GM18870 (cell line): ENCODE data around the gene SRGAP1.

Experiments used
- ATAC-seq: cut with Tn5 transposase; IDR thresholded peaks from one replicate; pipeline ENCODE4 v1.9.1; 2021; ENCODE audit warnings: moderate library complexity; ENCODE audit not compliant: unreplicated experiment

Gene SRGAP1

GRCh38 chr12:64080319-64081007 lies 236.0 kb downstream of the SRGAP1 start:
- ATAC-seq = no peak

GRCh38 chr12:64081008-64081404 lies 236.5 kb downstream of the SRGAP1 start:
- no peak for ATAC-seq

GRCh38 chr12:64082116-64082515 lies 237.6 kb downstream of the SRGAP1 start:
- ATAC-seq = no peak

- no peak for ATAC-seq
These were observed 238.4 kb downstream of the SRGAP1 start for GRCh38 chr12:64082866-64083268.

GRCh38 chr12:64083285-64084210 lies 239.0 kb downstream of the SRGAP1 start:
- no peak for ATAC-seq

- no peak for ATAC-seq
These were observed 240.7 kb downstream of the SRGAP1 start for GRCh38 chr12:64085154-64085553.

- no peak for ATAC-seq
These were observed 241.5 kb downstream of the SRGAP1 start for GRCh38 chr12:64085996-64086395.

GRCh38 chr12:64086946-64087345 lies 242.4 kb downstream of the SRGAP1 start:
- ATAC-seq = no peak

- no peak for ATAC-seq
These were observed 243.3 kb downstream of the SRGAP1 start for GRCh38 chr12:64087761-64088160.

- ATAC-seq = no peak
These were observed 244.2 kb downstream of the SRGAP1 start for GRCh38 chr12:64088431-64089349.

GRCh38 chr12:64090047-64090446 lies 245.5 kb downstream of the SRGAP1 start:
- ATAC-seq = no peak

- ATAC-seq = no peak
These were observed 246.7 kb downstream of the SRGAP1 start for GRCh38 chr12:64091186-64091585.

GRCh38 chr12:64092507-64093196 lies 248.2 kb downstream of the SRGAP1 start:
- ATAC-seq = no peak

GRCh38 chr12:64093689-64094088 lies 249.2 kb downstream of the SRGAP1 start:
- no peak for ATAC-seq

- no peak for ATAC-seq
These were observed 253.0 kb downstream of the SRGAP1 start for GRCh38 chr12:64097366-64098105.

- no peak for ATAC-seq
These were observed 254.3 kb downstream of the SRGAP1 start for GRCh38 chr12:64098709-64099354.

- ATAC-seq = no peak
These were observed 254.9 kb downstream of the SRGAP1 start for GRCh38 chr12:64099397-64099796.

GRCh38 chr12:64102339-64102738 lies 257.8 kb downstream of the SRGAP1 start:
- no peak for ATAC-seq
